ENCODE measurements around the gene CAPN12.

CAPN12 gene

GRCh38 chr19:38697197-38697596 is 47.1 kb downstream of the CAPN12 start:
- no peak for DNase-seq (ENCODE audit: low read depth in 2 of 2)

- DNase-seq (ENCODE audit: low read depth in 2 of 2), result no peak
These were observed 47.6 kb downstream of the CAPN12 start for GRCh38 chr19:38696729-38697055.

GRCh38 chr19:38695832-38696728 is 48.2 kb downstream of the CAPN12 start:
- DNase-seq (ENCODE audit: low read depth in 2 of 2), result no peak

- DNase-seq (ENCODE audit: low read depth in 2 of 2), result no peak
These were observed 49.0 kb downstream of the CAPN12 start for GRCh38 chr19:38695317-38695683.

- DNase-seq (ENCODE audit: low read depth in 2 of 2), result no peak
These were observed 50.7 kb downstream of the CAPN12 start for GRCh38 chr19:38693380-38694223.

GRCh38 chr19:38692458-38693379 is 51.6 kb downstream of the CAPN12 start:
- DNase-seq (ENCODE audit: low read depth in 2 of 2), result no peak

GRCh38 chr19:38691938-38692457 is 52.3 kb downstream of the CAPN12 start:
- no peak for DNase-seq (ENCODE audit: low read depth in 2 of 2)

- no peak for DNase-seq (ENCODE audit: low read depth in 2 of 2)
These were observed 53.4 kb downstream of the CAPN12 start for GRCh38 chr19:38690832-38691231.

GRCh38 chr19:38690146-38690545 is 54.1 kb downstream of the CAPN12 start:
- DNase-seq (ENCODE audit: low read depth in 2 of 2), result no peak

- no peak for DNase-seq (ENCODE audit: low read depth in 2 of 2)
These were observed 56.4 kb downstream of the CAPN12 start for GRCh38 chr19:38687837-38688378.

GRCh38 chr19:38686530-38686888 is 57.8 kb downstream of the CAPN12 start:
- DNase-seq (ENCODE audit: low read depth in 2 of 2), result peak in 1 of 2 experiments; percentile 19

- DNase-seq (ENCODE audit: low read depth in 2 of 2), result no peak
These were observed 58.4 kb downstream of the CAPN12 start for GRCh38 chr19:38685666-38686529.

GRCh38 chr19:38684862-38685665 is 59.2 kb downstream of the CAPN12 start:
- DNase-seq (ENCODE audit: low read depth in 2 of 2), result no peak

GRCh38 chr19:38684078-38684861 is 60.0 kb downstream of the CAPN12 start:
- peak in 1 of 2 experiments; percentile 24 for DNase-seq (ENCODE audit: low read depth in 2 of 2)

GRCh38 chr19:38683393-38684077 is 60.7 kb downstream of the CAPN12 start:
- DNase-seq (ENCODE audit: low read depth in 2 of 2), result peak in 1 of 2 experiments; percentile 43

GRCh38 chr19:38682872-38683392 is 61.3 kb downstream of the CAPN12 start:
- no peak for DNase-seq (ENCODE audit: low read depth in 2 of 2)

GRCh38 chr19:38682195-38682867 is 61.9 kb downstream of the CAPN12 start:
- no peak for DNase-seq (ENCODE audit: low read depth in 2 of 2)

Measured in stimulated activated CD4-positive, alpha-beta T cell treated with anti-CD3 and anti-CD28 coated beads, Interleukin-12 subunit alpha, Interleukin-12 subunit beta, amount 100 ng/mL, for 24 hours (primary cell).